DMS 273 (cell line): ENCODE results near the gene OR51D1.
A peak's percentile ranks its signal among the peaks of the same experiment; 100 is the strongest.

Experiments
- DNase-seq: peaks from one replicate; lab custom pipeline; 2025; ENCODE audit not compliant: unreplicated experiment; lab: John Stamatoyannopoulos, UW

Gene OR51D1, protein sequence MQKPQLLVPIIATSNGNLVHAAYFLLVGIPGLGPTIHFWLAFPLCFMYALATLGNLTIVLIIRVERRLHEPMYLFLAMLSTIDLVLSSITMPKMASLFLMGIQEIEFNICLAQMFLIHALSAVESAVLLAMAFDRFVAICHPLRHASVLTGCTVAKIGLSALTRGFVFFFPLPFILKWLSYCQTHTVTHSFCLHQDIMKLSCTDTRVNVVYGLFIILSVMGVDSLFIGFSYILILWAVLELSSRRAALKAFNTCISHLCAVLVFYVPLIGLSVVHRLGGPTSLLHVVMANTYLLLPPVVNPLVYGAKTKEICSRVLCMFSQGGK

DNA sequence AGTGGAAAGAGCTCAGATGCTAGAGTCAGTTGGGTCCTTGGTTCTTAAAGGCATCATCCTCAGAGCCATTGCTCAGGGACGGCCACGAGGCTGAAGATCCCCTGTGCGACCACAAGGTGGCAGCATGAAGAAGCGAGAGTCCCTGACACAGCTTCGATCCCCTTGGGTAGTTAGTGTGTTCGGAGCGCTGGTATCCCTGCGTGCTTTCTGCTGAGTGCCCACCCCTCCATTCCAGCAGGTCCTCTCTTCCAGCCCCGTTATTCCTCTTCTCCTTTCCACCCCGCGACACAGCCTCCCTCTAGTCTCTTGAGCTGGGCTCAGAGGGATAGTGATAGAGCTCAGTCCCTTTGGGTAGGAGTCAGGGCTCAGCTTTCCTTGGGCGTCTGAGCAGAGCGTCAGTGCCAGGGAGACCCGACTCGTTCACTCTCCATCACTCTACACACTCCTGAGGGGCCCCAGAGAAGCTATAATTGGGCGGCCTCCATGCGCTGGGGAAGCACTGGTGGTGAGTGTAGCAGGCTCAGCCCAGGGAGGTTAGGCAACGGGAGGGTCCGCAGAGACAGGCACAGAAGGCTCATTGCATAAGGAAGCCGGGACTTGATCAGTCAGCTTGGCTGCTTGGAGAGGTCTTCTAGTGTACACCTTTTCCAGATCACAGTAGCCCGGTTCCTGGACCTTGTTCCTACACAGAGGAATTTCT is at the start of gene OR51D1:
OR51D1 (plus strand) TSS at position 516 of the 700 bp plus-strand sequence. CDS start 2,314 bp downstream, outside the sequence.
- DNase-seq: peak; percentile 67

GRCh38 chr11:4589017-4589416 is 48.3 kb upstream of the OR51D1 start:
- no peak for DNase-seq

DNA sequence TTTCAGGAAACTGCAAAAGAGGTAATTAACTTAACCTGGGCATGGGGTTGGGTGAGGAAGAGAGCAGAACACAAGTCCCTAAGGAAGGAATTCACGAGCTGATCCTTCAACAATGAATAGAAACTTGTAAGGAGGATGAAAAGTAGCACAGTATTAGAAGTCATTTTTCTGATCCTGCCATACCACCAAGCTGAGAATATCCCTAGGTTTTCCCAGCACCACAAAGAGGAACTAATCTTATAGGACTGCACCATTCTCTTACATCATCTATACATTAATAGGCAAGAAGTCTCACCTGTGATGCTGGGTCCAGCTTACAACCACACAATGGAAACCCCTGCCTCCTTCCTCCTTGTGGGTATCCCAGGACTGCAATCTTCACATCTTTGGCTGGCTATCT is 43.5 kb upstream of the OR51D1 start, which contains the start of gene OR52I1:
OR52I1 (plus strand) TSS at position 301 of the 400 bp plus-strand sequence; CDS start at position 301, 0 bp downstream.
- DNase-seq: no peak

- no peak for DNase-seq
These were observed 32.2 kb upstream of the OR51D1 start for GRCh38 chr11:4605057-4605456.

DNA sequence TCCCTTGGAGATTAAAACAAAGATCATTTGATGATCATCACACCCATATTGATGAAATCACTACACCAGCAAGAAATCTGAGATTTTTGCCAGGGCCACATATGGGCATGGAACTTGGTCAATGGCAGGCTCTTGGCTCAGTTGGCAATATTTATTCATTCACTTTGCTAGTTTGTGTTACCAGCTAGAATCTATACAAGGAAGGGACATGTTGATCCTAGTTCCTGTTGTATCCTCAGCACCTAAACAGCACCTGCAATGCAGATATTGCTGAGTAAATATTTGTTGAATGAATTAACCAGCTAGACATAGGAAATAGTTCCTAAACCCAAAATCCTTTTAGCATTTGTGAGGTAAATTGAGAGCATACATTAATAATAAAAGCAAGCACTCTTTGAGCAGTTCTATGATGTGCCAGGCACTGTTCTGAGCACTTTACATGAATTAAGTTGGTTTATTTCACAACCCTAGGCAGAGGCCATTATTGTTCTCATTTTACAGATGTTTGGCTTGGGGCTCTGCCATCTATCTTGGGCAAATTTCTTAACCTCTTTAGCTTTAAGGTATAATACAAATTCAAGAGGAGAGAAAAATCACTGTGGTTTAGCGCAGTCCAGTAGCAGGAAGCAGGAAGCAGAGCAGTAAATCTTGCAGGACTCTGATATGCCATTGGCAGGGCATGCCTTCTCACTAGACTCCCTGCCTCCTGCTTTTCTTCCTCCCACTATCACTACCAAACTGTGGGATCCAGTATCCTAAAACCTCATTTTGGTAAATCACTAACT is 30.9 kb upstream of the OR51D1 start:
- DNase-seq: no peak

- no peak for DNase-seq
These were observed 30.2 kb upstream of the OR51D1 start for GRCh38 chr11:4607096-4607495.

DNA sequence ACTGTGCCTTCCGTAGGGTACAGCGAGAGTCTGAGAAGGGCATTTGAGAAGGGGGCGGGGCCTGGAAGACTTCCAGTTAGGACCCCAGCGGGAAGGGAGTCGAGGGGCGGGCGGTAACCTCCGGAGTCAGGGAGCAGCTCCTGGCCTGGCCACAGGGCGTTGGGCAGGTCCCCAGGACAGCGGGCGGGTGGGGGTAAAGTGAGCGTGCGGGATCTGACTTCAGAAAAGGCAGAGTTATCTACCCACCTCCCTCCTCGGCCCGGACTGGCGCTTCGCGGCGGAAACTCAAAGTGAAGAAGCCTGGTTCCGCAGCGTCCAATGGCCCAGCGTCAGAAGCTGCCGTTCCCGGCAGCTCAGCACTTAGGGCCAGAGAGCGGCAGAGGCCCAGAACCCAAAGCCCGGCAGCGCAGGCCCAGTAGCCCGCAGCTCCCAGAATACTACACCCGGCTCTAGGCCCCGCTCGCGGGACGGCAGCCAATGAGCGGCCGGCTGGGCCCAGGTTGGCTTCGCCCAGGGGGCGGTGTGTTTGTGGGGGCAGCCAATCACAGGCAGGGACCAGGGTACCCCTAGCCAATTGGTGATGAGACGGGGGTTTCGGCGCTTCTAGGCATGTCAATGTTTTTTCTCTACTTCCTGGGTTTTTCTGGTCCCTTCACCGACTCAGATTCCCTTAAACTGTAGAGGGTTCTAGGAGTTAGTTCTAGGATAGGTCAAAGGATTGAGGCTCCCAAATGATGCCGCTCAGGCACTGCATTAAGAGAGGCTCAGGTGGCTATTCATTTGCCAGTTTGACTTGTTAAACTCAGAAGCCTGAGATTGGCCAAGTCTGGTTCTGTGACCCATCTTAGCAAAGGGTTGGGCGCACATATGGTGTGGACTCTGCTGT is 29.3 kb upstream of the OR51D1 start, which contains the start of gene TRIM68:
TRIM68 (minus strand) TSS at position 451 of the 886 bp plus-strand sequence. CDS start 2,727 bp downstream, outside the sequence.
- DNase-seq: peak; percentile 95

- DNase-seq: no peak
These were observed 26.9 kb upstream of the OR51D1 start for GRCh38 chr11:4610258-4610935.

DNA sequence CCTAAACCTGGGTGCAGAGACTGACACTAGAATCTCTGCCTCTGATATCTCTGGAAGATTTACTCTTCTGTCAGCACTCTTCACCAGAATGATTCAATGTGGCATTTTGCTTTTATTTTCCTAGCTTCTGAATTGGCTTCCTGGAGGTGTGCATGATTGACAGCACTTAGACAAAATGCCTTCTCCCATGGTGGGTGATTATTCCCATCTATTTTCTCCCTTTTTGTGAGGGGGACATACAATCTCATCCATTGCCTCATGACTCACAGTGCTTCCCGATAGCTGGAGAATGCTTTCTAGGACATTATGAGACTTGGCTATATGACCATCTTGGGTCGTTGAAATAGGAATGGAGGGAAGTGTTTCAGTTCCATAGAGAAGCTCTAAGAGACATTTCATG is 25.3 kb upstream of the OR51D1 start:
- DNase-seq: no peak

- DNase-seq: no peak
These were observed 21.3 kb upstream of the OR51D1 start for GRCh38 chr11:4615856-4616444.

DNA sequence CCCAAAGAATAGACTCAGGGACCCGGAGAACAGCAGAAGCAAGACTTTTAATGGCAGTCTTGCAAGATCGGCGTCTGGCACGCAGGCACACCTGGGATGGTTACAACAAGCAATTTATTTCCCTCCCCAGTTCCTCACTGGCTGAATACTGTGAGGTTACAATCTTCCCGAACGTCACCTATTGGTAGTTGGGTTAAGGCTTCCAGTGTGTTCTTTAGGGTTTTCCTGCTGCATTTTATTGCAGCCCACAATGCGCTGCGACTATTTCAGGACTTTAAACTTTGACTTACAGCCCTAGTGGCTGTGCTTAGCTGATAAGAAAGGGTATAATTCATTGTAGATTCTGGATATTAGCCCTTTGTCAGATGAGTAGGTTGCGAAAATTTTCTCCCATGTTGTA is 17.8 kb upstream of the OR51D1 start:
- no peak for DNase-seq

GRCh38 chr11:4626207-4627099 is 10.8 kb upstream of the OR51D1 start:
- peak; percentile 86 for DNase-seq

- no peak for DNase-seq
These were observed 1.1 kb upstream of the OR51D1 start for GRCh38 chr11:4636136-4636535.

DNA sequence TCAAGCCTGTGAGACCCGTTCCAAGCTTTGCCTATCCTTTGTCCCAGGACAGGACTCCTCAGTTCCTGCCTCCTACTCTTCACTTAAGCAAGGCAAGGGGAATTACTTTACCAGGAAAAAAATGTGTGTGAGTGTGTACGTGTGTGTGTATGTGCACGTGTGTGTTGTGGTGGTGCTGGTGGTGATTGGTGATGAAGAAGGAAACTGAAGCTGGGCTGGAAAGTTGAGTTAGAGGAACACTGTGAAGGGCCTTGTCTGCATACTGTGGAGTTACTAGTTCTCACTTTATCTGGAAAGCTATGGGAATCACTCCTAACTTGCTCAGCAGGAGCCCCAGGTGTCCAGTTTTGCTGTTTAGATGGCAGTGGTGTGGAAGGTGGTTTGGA is 378 bp downstream of the OR51D1 start:
- DNase-seq: no peak

- DNase-seq: no peak
These were observed 2.7 kb downstream of the OR51D1 start for GRCh38 chr11:4639931-4640330.

GRCh38 chr11:4641501-4641900 is 4.2 kb downstream of the OR51D1 start:
- no peak for DNase-seq

- DNase-seq: no peak
These were observed 4.8 kb downstream of the OR51D1 start for GRCh38 chr11:4642043-4642442.

- no peak for DNase-seq
These were observed 5.8 kb downstream of the OR51D1 start for GRCh38 chr11:4643076-4643475.

DNA sequence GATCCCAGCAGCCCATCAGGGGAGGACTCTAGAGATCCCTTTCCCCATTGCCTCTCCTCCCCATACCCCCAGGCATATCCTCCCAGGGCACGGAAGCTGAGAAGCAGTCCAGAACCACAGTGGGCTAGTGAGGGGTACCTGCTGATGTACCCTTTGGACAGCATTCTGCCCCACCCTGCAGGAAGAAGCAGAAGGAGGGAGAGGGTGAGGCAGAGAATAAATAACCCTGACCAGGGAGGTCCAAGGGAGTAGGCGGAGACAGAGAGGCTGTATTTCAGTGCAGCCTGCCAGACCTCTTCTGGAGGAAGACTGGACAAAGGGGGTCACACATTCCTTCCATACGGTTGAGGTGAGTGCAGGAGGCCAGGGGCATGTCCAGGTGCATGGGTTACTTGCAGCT is 6.4 kb downstream of the OR51D1 start, which contains the start of gene OR51E1:
OR51E1 (plus strand) TSS at position 301 of the 400 bp plus-strand sequence. CDS start 8,545 bp downstream, outside the sequence.
- no peak for DNase-seq
